Effector memory CD4-positive, alpha-beta T cell (primary cell): ENCODE measurements around the gene SMYD3.
"Not testable (repeated sequence)": the region's sequence is repeated elsewhere in the genome, so short reads cannot be mapped to it uniquely, and the experiment has no call there.

Experiments
- DNase-seq, 3 donors: peaks; one replicate each; pipeline ENCODE4 v3.0.0-alpha.2; 2020
- H3K27ac ChIP-seq: 2 replicates; pipeline ENCODE4 v1.7.0; 2013; ENCODE audit warnings: mild to moderate bottlenecking, low read length, moderate library complexity; ENCODE audit not compliant: insufficient read depth, poor library complexity, severe bottlenecking
- H3K27me3 ChIP-seq: replicated peaks from 2 replicates; pipeline ENCODE4 v1.7.0; 2013; ENCODE audit warnings: mild to moderate bottlenecking, low read length; ENCODE audit not compliant: insufficient read depth, control insufficient read depth, poor library complexity, severe bottlenecking
- H3K36me3 ChIP-seq: 2 replicates; pipeline ENCODE4 v1.7.0; 2013; ENCODE audit warnings: mild to moderate bottlenecking, low read length, moderate library complexity; ENCODE audit not compliant: control insufficient read depth, insufficient read depth
- H3K4me1 ChIP-seq: 2 replicates; pipeline ENCODE4 v1.7.0; 2013; ENCODE audit warnings: low read length, mild to moderate bottlenecking; ENCODE audit not compliant: control insufficient read depth, insufficient read depth, poor library complexity, severe bottlenecking
- H3K4me3 ChIP-seq: 2 replicates; pipeline ENCODE4 v1.7.0; 2013; ENCODE audit warnings: low read length, low read depth, mild to moderate bottlenecking; ENCODE audit not compliant: insufficient read depth, poor library complexity, severe bottlenecking
- H3K9me3 ChIP-seq: 2 replicates; pipeline ENCODE4 v1.7.0; 2013; ENCODE audit warnings: mild to moderate bottlenecking, low read length, moderate library complexity; ENCODE audit not compliant: control insufficient read depth

SMYD3 gene

DNA sequence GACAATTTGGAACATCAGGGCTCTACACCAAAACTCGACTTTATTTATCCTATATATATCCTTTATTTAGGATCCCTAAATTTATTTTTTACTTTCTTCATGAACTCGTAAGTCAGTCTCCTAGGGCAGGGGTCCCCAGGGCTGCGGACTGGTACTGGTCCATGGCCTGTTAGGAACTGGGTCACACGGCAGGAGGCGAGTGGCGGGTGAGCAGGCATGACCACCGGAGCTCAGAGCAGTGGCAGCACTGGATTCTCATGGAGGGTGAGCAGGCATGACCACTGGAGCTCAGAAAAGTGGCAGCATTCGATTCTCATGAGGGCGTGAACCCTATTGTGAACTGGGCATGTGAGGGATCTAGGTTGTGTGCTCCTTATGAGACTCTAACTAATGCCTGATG lies 427.0 kb downstream of the SMYD3 start:
- no peaks in the 10 kb centered on the region for H3K4me1 ChIP-seq
- no peak for DNase-seq
- H3K4me3 ChIP-seq = no peak overlapping the region
- H3K27ac ChIP-seq = no peak overlapping the region
- no peaks in the 10 kb centered on the region for H3K36me3 ChIP-seq
- H3K27me3 ChIP-seq = no peaks in the 10 kb centered on the region
- H3K9me3 ChIP-seq = no peaks in the 10 kb centered on the region

DNA sequence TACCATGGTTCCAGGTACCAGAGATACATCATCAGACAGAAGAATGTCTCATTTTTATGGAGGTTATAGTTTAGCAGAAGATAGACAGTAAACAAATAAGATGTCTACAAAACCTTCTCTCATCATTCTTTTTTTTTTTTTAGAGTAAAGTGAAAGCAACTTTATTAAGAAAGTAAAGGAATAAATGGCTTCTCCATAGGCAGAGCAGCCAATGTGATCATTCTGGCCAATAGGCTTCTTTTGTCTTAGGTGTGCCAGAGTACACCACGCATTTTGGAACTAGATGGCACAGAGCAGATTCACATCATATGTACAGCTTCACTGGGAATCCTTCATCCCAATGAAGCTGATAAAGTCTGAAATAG lies 428.2 kb downstream of the SMYD3 start:
- Histone ChIP-seq H3K27ac (no peak overlapping the region), H3K36me3 (no peaks in the 10 kb centered on the region)
- DNase-seq = no peak

DNA sequence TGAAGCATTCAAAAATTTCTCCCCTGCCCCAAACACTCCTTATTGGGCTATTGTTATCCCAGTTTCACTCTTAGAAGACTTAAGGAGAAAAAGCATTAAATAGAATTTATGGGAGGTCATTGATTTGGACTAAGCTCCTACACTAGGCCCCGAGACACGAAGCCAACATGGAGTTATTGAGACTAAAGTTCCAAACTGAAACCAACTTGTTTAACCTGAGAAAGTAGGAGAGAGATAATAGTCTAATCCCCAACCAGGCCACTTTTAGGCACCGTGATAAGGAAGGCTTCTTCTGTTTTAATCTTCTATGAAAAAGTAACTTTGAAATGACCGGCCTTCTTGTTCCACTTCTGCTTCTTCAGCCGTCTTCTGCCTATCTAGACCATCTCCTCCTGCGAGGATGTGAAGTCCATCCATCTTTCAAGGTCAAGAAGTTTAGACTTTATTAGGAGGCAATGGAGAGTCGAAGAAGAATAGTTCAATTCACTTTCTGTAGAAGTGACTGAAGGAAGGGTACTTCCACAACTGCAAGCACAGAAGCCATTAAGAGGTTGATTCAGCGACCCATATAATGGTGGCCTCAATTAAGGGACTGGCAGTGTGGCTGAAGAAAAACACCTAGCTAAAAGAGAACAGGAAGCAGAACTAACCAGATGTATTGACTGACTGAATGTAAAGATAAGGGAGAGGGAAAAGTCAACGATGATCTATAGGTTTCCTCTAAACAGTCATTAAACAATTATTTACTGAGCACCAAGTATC lies 428.8 kb downstream of the SMYD3 start:
- Histone ChIP-seq H3K27me3 (no peaks in the 10 kb centered on the region), H3K4me3 (no peak overlapping the region), H3K4me1 (no peaks in the 10 kb centered on the region), H3K9me3 (no peaks in the 10 kb centered on the region), H3K36me3 (no peaks in the 10 kb centered on the region), H3K27ac (no peak overlapping the region)
- no peak for DNase-seq

More for the DNA sequence above, 428.2 kb downstream of the SMYD3 start:
- Histone ChIP-seq H3K27me3 (no peaks in the 10 kb centered on the region), H3K4me3 (no peak overlapping the region), H3K9me3 (no peaks in the 10 kb centered on the region), H3K4me1 (no peaks in the 10 kb centered on the region)

GRCh38 chr1:246077476-246077875 lies 429.6 kb downstream of the SMYD3 start:
- DNase-seq = no peak
- no peaks in the 10 kb centered on the region for H3K36me3 ChIP-seq
- no peak overlapping the region for H3K27ac ChIP-seq
- no peaks in the 10 kb centered on the region for H3K27me3 ChIP-seq
- H3K4me3 ChIP-seq = no peak overlapping the region
- H3K9me3 ChIP-seq = no peaks in the 10 kb centered on the region
- no peaks in the 10 kb centered on the region for H3K4me1 ChIP-seq

DNA sequence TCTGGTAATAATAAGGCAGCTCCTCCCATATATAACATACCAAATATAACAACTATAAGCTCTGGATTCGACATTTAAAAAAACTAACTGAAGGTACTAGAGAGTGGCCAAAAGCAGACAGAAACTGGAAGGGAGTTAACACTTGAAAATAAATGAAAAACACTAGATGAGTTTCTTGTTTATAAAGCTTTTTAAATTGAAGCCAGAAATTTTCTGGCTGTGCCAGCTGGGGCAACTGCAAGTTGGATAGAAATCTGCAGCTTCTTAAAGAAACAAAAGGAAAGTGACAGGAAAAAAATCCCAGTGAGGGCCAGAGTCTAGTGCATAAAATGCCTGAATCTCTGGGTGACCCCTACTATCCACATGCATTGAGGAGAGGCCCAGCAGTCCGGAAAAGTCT lies 432.7 kb downstream of the SMYD3 start:
- Histone ChIP-seq H3K9me3 (no peaks in the 10 kb centered on the region), H3K27ac (no peak overlapping the region), H3K27me3 (no peaks in the 10 kb centered on the region), H3K4me3 (no peak overlapping the region), H3K4me1 (no peaks in the 10 kb centered on the region), H3K36me3 (no peaks in the 10 kb centered on the region)
- DNase-seq = no peak

GRCh38 chr1:246072456-246072955 lies 434.6 kb downstream of the SMYD3 start:
- H3K9me3 ChIP-seq = no peaks in the 10 kb centered on the region
- no peaks in the 10 kb centered on the region for H3K36me3 ChIP-seq
- no peaks in the 10 kb centered on the region for H3K4me1 ChIP-seq
- no peak for DNase-seq
- no peak overlapping the region for H3K4me3 ChIP-seq
- H3K27me3 ChIP-seq = no peaks in the 10 kb centered on the region
- H3K27ac ChIP-seq = no peak overlapping the region

- not testable (repeated sequence) for H3K27ac ChIP-seq, H3K4me1 ChIP-seq, H3K4me3 ChIP-seq, H3K27me3 ChIP-seq, H3K9me3 ChIP-seq, H3K36me3 ChIP-seq, DNase-seq
Measured at GRCh38 chr1:246071981-246072380, 435.1 kb downstream of the SMYD3 start.

DNA sequence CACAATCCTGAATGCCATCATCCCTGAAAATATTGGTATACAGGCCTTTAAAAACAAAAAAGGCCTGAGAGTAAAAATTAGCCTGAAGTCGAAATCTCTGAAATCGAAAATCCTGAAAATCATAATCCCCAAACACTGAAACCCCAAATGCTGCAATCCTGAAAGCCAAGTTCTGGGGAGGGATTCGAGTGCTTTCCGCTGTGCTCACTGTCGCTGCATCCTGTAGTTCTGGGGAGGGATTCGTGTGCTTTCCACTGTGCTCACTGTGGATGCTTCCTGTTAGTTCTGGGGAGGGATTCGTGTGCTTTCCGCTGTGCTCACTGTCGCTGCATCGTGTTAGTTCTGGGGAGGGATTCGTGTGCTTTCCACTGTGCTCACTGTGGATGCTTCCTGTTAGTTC lies 435.5 kb downstream of the SMYD3 start:
- not testable (repeated sequence) for H3K9me3 ChIP-seq, DNase-seq, H3K4me3 ChIP-seq, H3K27me3 ChIP-seq, H3K36me3 ChIP-seq, H3K4me1 ChIP-seq, H3K27ac ChIP-seq

- no peaks in the 10 kb centered on the region for H3K27me3 ChIP-seq
- no peak for DNase-seq
- H3K36me3 ChIP-seq = no peaks in the 10 kb centered on the region
- no peak overlapping the region for H3K27ac ChIP-seq
- H3K9me3 ChIP-seq = no peaks in the 10 kb centered on the region
- H3K4me1 ChIP-seq = no peaks in the 10 kb centered on the region
- no peak overlapping the region for H3K4me3 ChIP-seq
Measured at GRCh38 chr1:246069581-246069980, 437.5 kb downstream of the SMYD3 start.

DNA sequence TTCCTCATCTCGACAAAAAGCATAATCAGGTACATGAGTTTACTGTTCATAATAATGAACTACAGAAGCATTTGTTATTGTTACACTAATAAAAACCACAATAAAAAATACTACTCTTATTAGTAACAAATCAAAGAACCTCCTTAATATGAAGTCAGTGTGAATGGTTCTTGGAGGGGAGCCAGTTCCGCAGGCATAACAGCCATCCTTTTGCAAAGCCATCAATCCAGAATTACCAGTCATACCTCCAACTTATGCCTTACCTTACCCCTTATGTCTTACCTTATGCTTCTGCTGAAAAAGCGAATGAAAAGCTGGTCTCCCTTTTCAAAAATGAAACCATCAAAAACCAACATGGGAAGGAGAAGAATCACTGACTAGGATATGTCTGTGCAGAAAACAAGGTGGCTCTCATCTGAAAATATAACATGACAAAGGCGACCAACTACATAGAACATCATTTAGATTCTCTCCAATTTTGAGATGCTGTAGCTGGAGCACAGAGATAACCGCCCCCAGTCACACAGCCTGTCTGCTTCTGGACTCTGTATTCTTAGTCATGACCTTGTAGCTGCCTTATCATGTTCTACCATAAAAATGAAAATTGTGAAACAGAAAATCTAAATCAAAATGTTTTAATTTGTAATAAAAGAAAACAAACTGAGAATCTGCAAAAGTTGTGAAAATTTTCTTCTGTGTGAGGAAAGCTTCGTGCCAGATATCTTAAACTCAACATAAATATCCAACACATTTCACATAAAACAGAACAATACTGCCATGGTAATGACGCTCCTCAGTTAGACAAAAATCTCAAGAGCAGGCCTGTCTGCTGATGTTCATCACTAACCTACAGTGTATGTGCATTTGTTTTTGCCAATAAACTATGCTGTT lies 438.2 kb downstream of the SMYD3 start:
- H3K27ac ChIP-seq = no peak overlapping the region
- no peaks in the 10 kb centered on the region for H3K9me3 ChIP-seq
- no peak for DNase-seq

More for the DNA sequence above, 438.2 kb downstream of the SMYD3 start:
- no peaks in the 10 kb centered on the region for H3K27me3 ChIP-seq
- H3K4me1 ChIP-seq = no peaks in the 10 kb centered on the region
- no peak overlapping the region for H3K4me3 ChIP-seq
- H3K36me3 ChIP-seq = no peaks in the 10 kb centered on the region
